GM10266 (cell line): ENCODE results near the gene CDC14A.

Experiments used
- DNase-seq: peaks from one replicate; pipeline ENCODE4 v3.0.0; 2012; ENCODE audit errors: extremely low spot score
- CTCF ChIP-seq: IDR thresholded peaks from 2 replicates; pipeline ENCODE4 v1.5.1; 2012; ENCODE audit warnings: mild to moderate bottlenecking, low read depth; ENCODE audit not compliant: control insufficient read depth, insufficient read depth; ENCODE audit errors: missing control alignments

CDC14A gene

GRCh38 chr1:100430325-100430756, 78.0 kb downstream of the CDC14A start:
- no peak for DNase-seq
- no peak for TF ChIP-seq CTCF

- TF ChIP-seq CTCF = no peak
- DNase-seq = no peak
Observed at GRCh38 chr1:100431954-100432353, 79.6 kb downstream of the CDC14A start.

- no peak for TF ChIP-seq CTCF
- no peak for DNase-seq
Observed at GRCh38 chr1:100433563-100433962, 81.3 kb downstream of the CDC14A start.

GRCh38 chr1:100434831-100435230, 82.5 kb downstream of the CDC14A start:
- no peak for TF ChIP-seq CTCF
- no peak for DNase-seq

- DNase-seq = no peak
- no peak for TF ChIP-seq CTCF
Observed at GRCh38 chr1:100438375-100438774, 86.1 kb downstream of the CDC14A start.

GRCh38 chr1:100438789-100439188, 86.5 kb downstream of the CDC14A start:
- no peak for TF ChIP-seq CTCF
- no peak for DNase-seq

- TF ChIP-seq CTCF = no peak
- DNase-seq = peak; percentile 13
Observed at GRCh38 chr1:100440075-100440809, 87.9 kb downstream of the CDC14A start.
